H1 (cell line): ENCODE data around the gene DLK2. TPM values are rescaled to one million over a fixed set of nuclear protein-coding genes. Genes with fewer than 3 reads are reported as not detected.

Experiments
- BCL11A ChIP-seq, 2 experiments: IDR thresholded peaks; one replicate each; pipeline ENCODE4 v1.6.1; 2011; ENCODE audit warnings: low read depth in 2 of 2, low read length in 2 of 2, mild to moderate bottlenecking in 2 of 2
- CBX5 ChIP-seq: fragments of 300-800, 300-1000 bp; sonication (generic); IDR thresholded peaks from 2 replicates; pipeline ENCODE4 v1.7.1; 2016; ENCODE audit warnings: antibody characterized with exemption, low read length, low read depth
- CHD1 ChIP-seq: IDR thresholded peaks from 2 replicates; pipeline ENCODE4 v1.6.1; 2012; ENCODE audit warnings: low read depth, low read length, improper control_type of control experiment
- CHD7 ChIP-seq: fragments of 300-600 bp; sonication (generic); IDR thresholded peaks from 2 replicates; pipeline ENCODE4 v1.7.1; 2012; ENCODE audit warnings: low read length, moderate library complexity, mild to moderate bottlenecking, inconsistent platforms; ENCODE audit not compliant: insufficient replicate concordance
- EGR1 ChIP-seq: IDR thresholded peaks from 2 replicates; pipeline ENCODE4 v1.6.1; 2011; ENCODE audit warnings: low read depth, low read length, borderline replicate concordance
- JUN ChIP-seq: IDR thresholded peaks from 2 replicates; pipeline ENCODE4 v1.6.1; 2011; ENCODE audit warnings: low read depth, mild to moderate bottlenecking, improper control_type of control experiment, low read length
- NRF1 ChIP-seq: IDR thresholded peaks from 2 replicates; pipeline ENCODE4 v1.6.1; 2011; ENCODE audit warnings: mild to moderate bottlenecking, low read depth, low read length, improper control_type of control experiment
- SIN3A ChIP-seq, 2 experiments: IDR thresholded peaks in 1 of 2; conservative IDR thresholded peaks in 1 of 2; 2 replicates each; pipeline ENCODE4 v1.6.1; 2011 to 2012; ENCODE audit warnings: low read length in 2 of 2, improper control_type of control experiment in 1 of 2, low read depth in 1 of 2, mild to moderate bottlenecking in 1 of 2
- SRF ChIP-seq: IDR thresholded peaks from 2 replicates; pipeline ENCODE4 v1.6.1; 2011; ENCODE audit warnings: mild to moderate bottlenecking, low read depth, low read length, moderate library complexity
- polyA plus RNA-seq, 7 experiments: library from polyadenylated mRNA; depleted of rRNA in 3 of 7; stranded (reverse) in 5 of 7; unstranded in 2 of 7; fragments of >200 nt in 5 of 7; fragments of 200-250 nt in 2 of 7; gene quantifications; 1 replicate in 5 of 7; 2 replicates in 1 of 7; 4 replicates in 1 of 7; pipeline versions ENCODE4 v1.2.1 to v1.2.3, GENCODE V29; 2011 to 2013; ENCODE audit warnings: missing spikeins in 2 of 7, mixed read lengths in 2 of 7
- total RNA-seq: library from RNA; stranded (reverse); fragmentation: NEBNext Ultra II Directional; extraction: Animal tissue kit (Norgen Biotek cat#: 25700); gene quantifications from 2 replicates; pipeline ENCODE4 v1.2.1, GENCODE V29; 2021

Gene DLK2
- total and polyA plus RNA-seq, 2 of the 8 experiments (the other 6 are each of a cell fraction or from before 2014, with no cell fraction given): 0.37 to 0.80 TPM

GRCh38 chr6:43436577-43437282, 18.6 kb downstream of the DLK2 start (continued):
- no peak for TF ChIP-seq CHD7
- no peak for TF ChIP-seq BCL11A (IDR thresholded peaks at IDR 0.05; ENCODE audit: low read depth in 2 of 2, low read length in 2 of 2)
- no peak for TF ChIP-seq SIN3A (conservative IDR thresholded peaks at IDR 0.05 in 1 of 2, IDR thresholded peaks at IDR 0.05 in 1 of 2; ENCODE audit: low read depth in 1 of 2, low read length in 2 of 2)
- no peak for TF ChIP-seq NRF1
- TF ChIP-seq EGR1: no peak
- TF ChIP-seq SRF: no peak
- no peak for TF ChIP-seq JUN
- no peak for TF ChIP-seq CBX5
- no peak for TF ChIP-seq CHD1
